SIG-M5 treated with dmso at 0.1 percent for 504 hours (cell line): ENCODE data around the gene PCNX3.
A peak's percentile ranks its signal among the peaks of the same experiment; 100 is the strongest.

Source experiments
- DNase-seq: peaks from one replicate; lab custom pipeline; 2025; ENCODE audit not compliant: unreplicated experiment; lab: John Stamatoyannopoulos, UW

Gene PCNX3

GRCh38 chr11:65596520-65596919 lies 19.1 kb upstream of the PCNX3 start:
- no peak for DNase-seq

- no peak for DNase-seq
Measured at GRCh38 chr11:65598258-65598699, 17.3 kb upstream of the PCNX3 start.

- DNase-seq = no peak
Measured at GRCh38 chr11:65599216-65599954, 16.2 kb upstream of the PCNX3 start.

- no peak for DNase-seq
Measured at GRCh38 chr11:65599955-65600246, 15.7 kb upstream of the PCNX3 start.

- no peak for DNase-seq
Measured at GRCh38 chr11:65604258-65604657, 11.3 kb upstream of the PCNX3 start.

GRCh38 chr11:65606876-65607613 lies 8.5 kb upstream of the PCNX3 start:
- DNase-seq = no peak

GRCh38 chr11:65607614-65608426 lies 7.8 kb upstream of the PCNX3 start:
- DNase-seq = no peak

- no peak for DNase-seq
Measured at GRCh38 chr11:65609229-65609628, 6.3 kb upstream of the PCNX3 start.

GRCh38 chr11:65609665-65610064 lies 5.9 kb upstream of the PCNX3 start:
- no peak for DNase-seq

- DNase-seq = no peak
Measured at GRCh38 chr11:65610404-65610803, 5.2 kb upstream of the PCNX3 start.

- DNase-seq = peak; percentile 30
Measured at GRCh38 chr11:65611028-65611757, 4.4 kb upstream of the PCNX3 start.

GRCh38 chr11:65611758-65612603 lies 3.6 kb upstream of the PCNX3 start:
- no peak for DNase-seq

GRCh38 chr11:65612691-65613090 lies 2.9 kb upstream of the PCNX3 start:
- DNase-seq = no peak

GRCh38 chr11:65613091-65613928 lies 2.3 kb upstream of the PCNX3 start:
- DNase-seq = no peak

- no peak for DNase-seq
Measured at GRCh38 chr11:65615950-65616574, 486 bp downstream of the PCNX3 start.

GRCh38 chr11:65616575-65617001 lies 1.0 kb downstream of the PCNX3 start:
- DNase-seq = no peak

- no peak for DNase-seq
Measured at GRCh38 chr11:65617136-65617850, 1.7 kb downstream of the PCNX3 start.
